B cell (primary cell): Measurements from ENCODE around the gene NR2E3.

Experiments used
- CTCF ChIP-seq: fragments of 200-600 bp; IDR thresholded peaks from one replicate; pipeline ENCODE4 v1.8.0; 2022; ENCODE audit warnings: antibody characterized with exemption, mild to moderate bottlenecking
- EZH2 ChIP-seq: IDR thresholded peaks from 2 replicates; pipeline ENCODE4 v1.6.1; 2012; ENCODE audit warnings: borderline replicate concordance, low read depth, mild to moderate bottlenecking, moderate library complexity, low read length; ENCODE audit not compliant: insufficient read depth, poor library complexity, severe bottlenecking

DNA sequence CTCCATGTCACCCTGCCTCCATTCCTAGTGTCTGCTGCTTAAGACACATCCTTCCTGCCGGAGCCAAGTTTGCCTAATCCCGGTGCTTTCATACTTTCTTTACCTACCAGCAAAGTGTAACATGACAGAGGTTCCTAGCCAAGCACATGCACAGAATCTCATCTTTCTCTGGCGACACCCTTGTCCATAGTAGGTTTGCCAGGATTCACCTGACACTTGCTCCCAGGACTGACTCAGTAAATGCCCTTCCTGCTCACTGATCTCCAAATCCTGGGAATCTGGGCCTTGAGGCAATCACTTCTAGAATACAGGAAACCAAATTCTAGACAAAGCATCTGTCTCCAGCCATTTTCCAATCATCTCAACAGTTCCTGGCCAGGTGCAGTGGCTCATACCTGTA, 10.2 kb upstream of the NR2E3 start:
- TF ChIP-seq CTCF (no peak), EZH2 (no peak)
